Measurements from ENCODE around the gene C3orf18.

C3orf18 gene

DNA sequence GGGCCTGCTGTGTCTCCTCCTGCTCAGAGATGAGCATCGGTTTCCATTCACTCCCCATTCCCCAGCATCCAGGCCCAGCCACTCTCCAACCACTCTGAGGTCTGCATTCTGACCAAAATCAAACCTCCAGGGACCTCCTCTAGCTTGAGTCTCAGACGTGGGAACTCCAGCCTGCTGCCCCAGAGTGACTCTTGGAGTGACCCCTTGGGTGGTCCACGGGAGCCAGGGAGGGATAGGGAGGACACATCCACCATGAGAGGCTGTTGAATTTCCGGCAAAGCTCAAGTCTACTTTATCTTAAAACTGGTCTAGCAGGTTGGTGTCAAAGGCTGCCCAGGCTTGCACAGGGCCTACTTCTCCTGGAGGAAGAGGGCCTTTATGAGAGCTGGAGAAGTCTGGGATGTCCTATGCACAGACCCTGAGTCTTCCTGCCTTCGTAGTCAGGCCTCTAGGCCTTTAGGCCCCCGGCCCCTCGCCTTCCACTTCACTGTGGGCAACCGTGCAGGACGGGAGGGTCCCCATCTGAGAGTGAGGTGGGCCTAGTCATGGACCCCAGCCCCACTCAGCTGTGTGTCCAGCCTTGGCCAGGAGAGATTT, 35.1 kb upstream of the C3orf18 start:
- peak overlapping the region; percentile 3 for H3K4me3 ChIP-seq (ENCODE audit: low read length)
- peak; percentile 90 for DNase-seq (ENCODE audit: low read depth)
- TF ChIP-seq, protein P1, sequence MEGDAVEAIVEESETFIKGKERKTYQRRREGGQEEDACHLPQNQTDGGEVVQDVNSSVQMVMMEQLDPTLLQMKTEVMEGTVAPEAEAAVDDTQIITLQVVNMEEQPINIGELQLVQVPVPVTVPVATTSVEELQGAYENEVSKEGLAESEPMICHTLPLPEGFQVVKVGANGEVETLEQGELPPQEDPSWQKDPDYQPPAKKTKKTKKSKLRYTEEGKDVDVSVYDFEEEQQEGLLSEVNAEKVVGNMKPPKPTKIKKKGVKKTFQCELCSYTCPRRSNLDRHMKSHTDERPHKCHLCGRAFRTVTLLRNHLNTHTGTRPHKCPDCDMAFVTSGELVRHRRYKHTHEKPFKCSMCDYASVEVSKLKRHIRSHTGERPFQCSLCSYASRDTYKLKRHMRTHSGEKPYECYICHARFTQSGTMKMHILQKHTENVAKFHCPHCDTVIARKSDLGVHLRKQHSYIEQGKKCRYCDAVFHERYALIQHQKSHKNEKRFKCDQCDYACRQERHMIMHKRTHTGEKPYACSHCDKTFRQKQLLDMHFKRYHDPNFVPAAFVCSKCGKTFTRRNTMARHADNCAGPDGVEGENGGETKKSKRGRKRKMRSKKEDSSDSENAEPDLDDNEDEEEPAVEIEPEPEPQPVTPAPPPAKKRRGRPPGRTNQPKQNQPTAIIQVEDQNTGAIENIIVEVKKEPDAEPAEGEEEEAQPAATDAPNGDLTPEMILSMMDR (IDR thresholded peaks at IDR 0.05; ENCODE audit: insufficient read depth, low read depth, low read length, missing control alignments), result no peak

DNA sequence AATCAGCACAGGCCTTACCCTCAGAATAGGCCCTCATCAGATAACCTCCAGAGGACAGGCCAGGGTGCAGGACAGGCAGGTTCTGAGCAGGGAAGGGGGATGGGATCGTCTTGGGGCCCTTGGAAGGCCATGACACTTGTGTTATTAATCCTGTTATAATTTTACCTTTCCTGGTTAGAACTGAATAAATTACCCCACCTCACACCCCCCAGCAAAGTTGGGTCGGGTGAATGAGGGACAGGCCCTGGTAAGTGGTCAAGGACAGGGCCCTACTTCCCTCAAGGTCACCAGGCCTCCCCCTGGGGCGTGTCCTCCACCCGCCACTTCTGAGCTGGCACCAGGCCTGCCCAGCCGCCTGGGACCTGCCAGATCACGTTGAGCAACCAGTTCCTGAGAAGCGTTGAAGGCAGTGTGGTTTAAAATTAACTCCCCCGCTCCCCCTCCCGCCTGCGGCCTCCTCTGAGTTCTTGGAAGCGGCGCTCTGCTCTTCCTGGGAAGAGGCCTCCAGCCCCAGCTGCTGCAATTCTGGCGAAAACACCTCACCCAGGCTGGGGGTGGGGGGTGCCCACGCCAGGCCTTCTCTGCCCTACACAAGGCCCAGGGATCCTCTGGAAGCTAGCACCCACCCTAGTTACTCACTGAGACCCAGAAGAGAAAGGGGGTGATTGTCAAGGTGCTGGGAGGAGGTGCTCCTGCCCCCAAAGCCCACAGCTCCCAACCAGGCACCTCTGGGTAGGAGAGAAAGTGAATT, 33.5 kb upstream of the C3orf18 start:
- peak; percentile 96 for DNase-seq (ENCODE audit: low read depth)
- TF ChIP-seq, protein P1 (IDR thresholded peaks at IDR 0.05; ENCODE audit: insufficient read depth, low read depth, low read length, missing control alignments), result no peak
- H3K4me3 ChIP-seq (ENCODE audit: low read length), result no peak overlapping the region

DNA sequence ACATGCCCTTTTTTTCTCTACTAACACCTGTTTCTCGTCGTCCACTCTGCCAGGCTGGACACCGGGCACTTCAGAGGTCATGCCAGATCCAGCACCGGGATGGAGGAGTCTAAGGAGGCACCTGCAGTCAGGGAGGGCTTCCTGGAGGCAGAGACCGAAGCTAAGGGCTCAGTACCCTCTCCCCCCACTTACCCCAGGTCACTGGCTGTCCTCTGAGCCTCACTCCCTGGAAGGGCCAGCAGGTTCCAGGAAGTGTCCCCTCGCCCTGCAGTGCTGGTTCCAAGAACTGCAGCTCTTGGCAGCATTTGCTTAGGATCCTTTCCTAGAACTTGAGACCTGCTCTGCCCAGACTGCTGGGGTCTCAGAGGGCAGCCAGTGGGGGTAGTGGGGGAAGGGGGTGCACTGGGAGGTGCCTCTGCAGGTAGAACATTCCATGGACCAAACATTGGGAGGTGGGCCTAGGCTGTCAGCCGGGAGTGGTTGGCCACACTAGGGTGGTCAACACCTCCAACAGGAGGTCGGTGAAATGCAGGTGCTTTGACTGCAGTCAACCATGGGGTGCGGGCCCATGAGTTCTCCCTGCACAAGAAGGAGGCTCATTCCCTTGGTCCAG, 32.7 kb upstream of the C3orf18 start:
- no peak for DNase-seq (ENCODE audit: low read depth)
- TF ChIP-seq, protein P1 (IDR thresholded peaks at IDR 0.05; ENCODE audit: insufficient read depth, low read depth, low read length, missing control alignments), result no peak
- no peak overlapping the region for H3K4me3 ChIP-seq (ENCODE audit: low read length)

DNA sequence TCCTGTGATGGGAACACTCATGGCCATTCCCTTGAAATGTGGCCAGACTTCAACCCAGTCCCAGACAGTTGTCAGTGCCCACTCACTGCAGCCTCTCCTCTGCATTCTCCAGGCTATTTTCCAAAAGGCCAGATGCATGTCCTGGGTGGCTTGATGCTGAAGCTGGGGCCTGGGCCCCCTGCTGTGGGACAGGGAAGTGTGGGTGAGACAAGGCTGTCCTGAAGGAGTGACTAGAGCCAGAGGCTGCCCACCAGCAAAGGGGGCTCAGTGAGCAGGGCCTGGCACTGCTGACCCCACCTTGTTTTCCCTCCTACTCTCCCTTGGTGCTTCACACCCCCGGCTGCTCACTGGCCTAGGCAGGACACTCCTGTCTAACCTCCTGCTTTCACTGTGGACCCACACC, 32.2 kb upstream of the C3orf18 start:
- no peak for DNase-seq (ENCODE audit: low read depth)
- TF ChIP-seq, protein P1 (IDR thresholded peaks at IDR 0.05; ENCODE audit: insufficient read depth, low read depth, low read length, missing control alignments), result no peak
- no peak overlapping the region for H3K4me3 ChIP-seq (ENCODE audit: low read length)

DNA sequence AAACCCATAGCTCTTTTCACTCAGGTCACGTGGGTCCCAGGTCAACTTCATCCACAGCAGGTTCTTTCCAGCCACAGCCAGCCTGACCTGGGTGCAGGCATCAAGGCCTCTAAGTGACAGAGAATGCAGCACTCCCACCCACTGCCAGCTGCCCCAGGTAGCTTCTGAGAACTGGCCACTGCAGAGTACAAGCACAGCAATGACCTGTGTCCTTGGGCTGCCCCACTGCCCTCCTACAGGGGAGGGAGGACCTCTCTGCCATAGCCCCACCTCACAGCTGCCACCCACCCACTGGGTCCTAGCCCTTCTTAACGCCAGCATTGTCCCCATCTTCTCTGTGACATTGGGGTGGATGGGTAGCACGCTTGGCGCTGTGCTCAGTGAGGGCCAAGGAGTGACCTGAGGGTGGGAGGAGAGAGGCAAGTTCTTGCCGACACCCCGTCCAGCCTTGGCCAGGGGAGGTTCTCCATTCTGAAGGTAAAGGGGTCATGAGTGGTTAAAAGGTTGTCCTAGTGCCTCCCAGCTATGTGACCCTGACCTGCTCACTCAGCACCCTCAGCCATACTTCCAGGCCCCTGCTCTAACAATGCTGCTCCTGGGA, 31.7 kb upstream of the C3orf18 start:
- TF ChIP-seq, protein P1 (IDR thresholded peaks at IDR 0.05; ENCODE audit: insufficient read depth, low read depth, low read length, missing control alignments), result no peak
- H3K4me3 ChIP-seq (ENCODE audit: low read length), result no peak overlapping the region
- DNase-seq (ENCODE audit: low read depth), result no peak

DNA sequence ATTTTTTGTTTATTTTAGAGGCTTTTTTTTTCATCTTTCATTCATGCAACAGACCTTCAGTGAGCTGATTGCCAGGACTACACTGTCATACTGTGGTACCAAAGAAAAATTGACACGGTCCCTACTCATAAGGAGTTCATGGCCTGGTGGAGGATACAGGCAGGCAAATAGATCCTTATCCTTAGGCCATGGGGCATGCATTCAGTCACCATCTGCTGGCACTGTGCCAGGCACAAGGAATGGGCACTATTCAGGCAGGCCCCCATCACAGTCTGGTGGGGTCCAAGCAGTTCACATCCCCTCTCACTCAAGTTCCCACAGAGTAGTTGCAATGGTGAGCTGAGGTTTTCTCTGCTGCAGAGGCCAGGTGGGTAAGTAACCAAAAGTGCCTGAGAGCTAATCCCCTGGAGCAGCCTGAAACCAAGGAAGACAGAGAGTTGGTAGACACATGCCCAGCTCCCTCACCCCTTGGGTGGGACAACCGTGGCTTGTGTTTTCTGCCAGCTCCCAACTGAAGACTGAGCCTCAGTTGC, 26.8 kb upstream of the C3orf18 start:
- TF ChIP-seq, protein P1 (IDR thresholded peaks at IDR 0.05; ENCODE audit: insufficient read depth, low read depth, low read length, missing control alignments), result no peak
- no peak overlapping the region for H3K4me3 ChIP-seq (ENCODE audit: low read length)
- DNase-seq (ENCODE audit: low read depth), result no peak
